Measurements from ENCODE around the gene MTNR1B.

The MTNR1B gene

DNA sequence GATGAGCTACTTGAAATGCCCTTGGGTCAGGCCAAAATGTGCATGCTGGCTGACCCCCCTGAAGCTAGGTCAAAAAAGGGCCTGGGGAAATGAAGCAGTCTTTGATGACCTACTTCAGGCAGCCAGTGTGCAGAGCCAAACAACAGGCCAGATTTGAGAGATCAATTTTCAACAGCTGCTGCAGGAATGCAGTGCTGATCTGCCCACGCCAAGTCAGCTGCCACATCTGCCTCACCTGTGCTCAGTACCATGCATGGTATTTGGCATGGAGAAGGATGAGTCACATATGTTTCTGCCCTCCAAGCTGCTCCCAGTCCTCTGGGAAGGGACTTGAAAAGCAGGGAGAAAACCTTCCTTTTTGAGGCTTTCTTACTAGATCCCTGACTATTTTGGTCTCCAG is 35.8 kb downstream of the MTNR1B start:
- Histone ChIP-seq H3K9me3 (ENCODE audit: severe bottlenecking) (no peaks in the 10 kb centered on the region), H3K27ac (no peak overlapping the region), H3K36me3 (no peaks in the 10 kb centered on the region), H3K4me3 (ENCODE audit: low read depth, low read length) (no peak overlapping the region), H3K27me3 (ENCODE audit: insufficient read depth, low read depth, severe bottlenecking) (no peaks in the 10 kb centered on the region)
- no peak for DNase-seq
- TF ChIP-seq, protein P1, sequence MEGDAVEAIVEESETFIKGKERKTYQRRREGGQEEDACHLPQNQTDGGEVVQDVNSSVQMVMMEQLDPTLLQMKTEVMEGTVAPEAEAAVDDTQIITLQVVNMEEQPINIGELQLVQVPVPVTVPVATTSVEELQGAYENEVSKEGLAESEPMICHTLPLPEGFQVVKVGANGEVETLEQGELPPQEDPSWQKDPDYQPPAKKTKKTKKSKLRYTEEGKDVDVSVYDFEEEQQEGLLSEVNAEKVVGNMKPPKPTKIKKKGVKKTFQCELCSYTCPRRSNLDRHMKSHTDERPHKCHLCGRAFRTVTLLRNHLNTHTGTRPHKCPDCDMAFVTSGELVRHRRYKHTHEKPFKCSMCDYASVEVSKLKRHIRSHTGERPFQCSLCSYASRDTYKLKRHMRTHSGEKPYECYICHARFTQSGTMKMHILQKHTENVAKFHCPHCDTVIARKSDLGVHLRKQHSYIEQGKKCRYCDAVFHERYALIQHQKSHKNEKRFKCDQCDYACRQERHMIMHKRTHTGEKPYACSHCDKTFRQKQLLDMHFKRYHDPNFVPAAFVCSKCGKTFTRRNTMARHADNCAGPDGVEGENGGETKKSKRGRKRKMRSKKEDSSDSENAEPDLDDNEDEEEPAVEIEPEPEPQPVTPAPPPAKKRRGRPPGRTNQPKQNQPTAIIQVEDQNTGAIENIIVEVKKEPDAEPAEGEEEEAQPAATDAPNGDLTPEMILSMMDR (IDR thresholded peaks at IDR 0.05; ENCODE audit: low read depth, low read length) = no peak

DNA sequence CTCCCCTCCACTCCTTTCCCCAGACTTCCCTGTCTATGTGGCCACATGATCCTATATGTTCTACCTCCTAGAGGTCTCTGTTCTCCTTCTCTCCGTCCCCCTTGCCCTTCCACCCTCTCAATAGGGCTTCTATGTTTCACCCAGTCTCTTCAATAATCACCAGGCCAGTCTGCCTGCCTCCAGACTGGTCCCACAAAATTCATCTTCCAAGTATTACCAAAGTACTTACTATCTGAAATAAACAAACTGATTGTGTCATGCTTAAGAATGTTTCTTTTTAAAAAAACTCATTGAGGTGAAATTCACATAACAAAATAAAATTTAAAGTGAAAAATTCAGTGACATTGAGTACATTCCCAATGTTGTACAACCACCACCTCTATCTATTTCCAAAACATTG is 44.2 kb downstream of the MTNR1B start:
- Histone ChIP-seq H3K27me3 (ENCODE audit: insufficient read depth, low read depth, severe bottlenecking) (no peaks in the 10 kb centered on the region), H3K9me3 (ENCODE audit: severe bottlenecking) (no peaks in the 10 kb centered on the region), H3K36me3 (no peaks in the 10 kb centered on the region), H3K27ac (no peak overlapping the region), H3K4me3 (ENCODE audit: low read depth, low read length) (no peak overlapping the region)
- TF ChIP-seq, protein P1 (IDR thresholded peaks at IDR 0.05; ENCODE audit: low read depth, low read length) = no peak
- DNase-seq = no peak

DNA sequence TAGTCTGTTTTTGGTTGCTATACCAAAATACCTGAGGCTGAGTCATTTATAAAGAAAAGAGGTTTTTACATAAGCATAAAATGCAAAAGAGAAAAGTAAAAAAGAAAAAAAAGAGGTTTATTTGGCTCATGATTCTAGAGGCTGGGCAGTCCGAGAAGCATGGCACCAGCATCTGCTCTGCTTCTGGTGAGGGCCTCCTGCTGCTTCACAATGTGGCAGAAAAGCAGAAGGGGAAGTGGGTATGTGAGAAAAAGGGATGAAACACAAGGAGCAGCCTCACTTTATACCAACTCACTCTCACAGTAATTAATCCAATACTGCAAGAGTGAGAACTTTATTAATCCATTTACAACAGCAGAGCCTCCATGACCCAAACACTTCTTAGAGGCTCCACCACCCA is 47.1 kb downstream of the MTNR1B start:
- Histone ChIP-seq H3K36me3 (no peaks in the 10 kb centered on the region), H3K27ac (no peak overlapping the region), H3K9me3 (ENCODE audit: severe bottlenecking) (no peaks in the 10 kb centered on the region), H3K4me3 (ENCODE audit: low read depth, low read length) (no peak overlapping the region), H3K27me3 (ENCODE audit: insufficient read depth, low read depth, severe bottlenecking) (no peaks in the 10 kb centered on the region)
- DNase-seq = no peak
- TF ChIP-seq, protein P1 (IDR thresholded peaks at IDR 0.05; ENCODE audit: low read depth, low read length) = no peak

DNA sequence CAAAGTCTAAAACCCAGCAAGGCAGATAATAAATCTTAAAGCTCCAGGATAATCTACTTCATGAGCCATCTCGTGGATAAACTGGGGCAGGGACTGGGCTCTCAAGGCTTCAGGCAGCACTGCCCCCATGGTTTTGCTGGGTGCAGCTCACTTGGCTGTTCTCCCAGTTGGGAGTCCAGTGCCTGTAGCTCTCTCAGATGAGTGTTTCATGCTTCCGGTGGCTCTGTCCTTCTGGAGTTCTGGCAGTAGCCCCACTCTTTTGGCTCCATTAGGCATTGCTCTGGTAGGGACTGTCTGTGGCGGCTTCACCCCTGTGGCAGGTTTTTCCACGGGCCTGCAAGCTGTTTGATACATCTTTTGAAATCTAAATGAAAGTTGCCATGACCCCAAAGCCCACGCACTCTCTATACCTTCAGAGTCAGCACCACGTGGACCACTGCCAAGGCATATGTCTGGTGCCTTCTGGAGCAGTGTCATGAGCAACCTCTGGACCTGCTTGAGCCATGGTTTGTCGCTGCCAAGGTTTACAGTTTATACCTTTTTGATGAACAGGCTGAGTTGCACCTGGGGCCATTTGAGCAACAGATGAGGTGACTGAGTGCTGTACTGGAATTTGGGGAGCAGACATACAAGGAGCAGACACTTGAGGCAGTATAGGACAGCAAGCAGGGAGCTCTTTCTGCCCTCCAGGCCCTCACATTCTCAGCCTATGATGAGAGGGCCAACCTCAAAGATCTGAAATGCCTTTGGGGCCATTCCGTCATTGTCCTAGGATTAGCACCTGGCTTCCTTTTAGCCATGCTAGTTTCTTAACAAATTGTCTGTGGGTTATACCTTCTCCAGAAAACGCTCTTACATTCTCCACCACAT is 48.6 kb downstream of the MTNR1B start:
- H3K4me3 ChIP-seq (ENCODE audit: low read depth, low read length) = no peak overlapping the region
- H3K27ac ChIP-seq = no peak overlapping the region
- no peaks in the 10 kb centered on the region for H3K9me3 ChIP-seq (ENCODE audit: severe bottlenecking)
- no peak for DNase-seq
- TF ChIP-seq, protein P1 (IDR thresholded peaks at IDR 0.05; ENCODE audit: low read depth, low read length) = no peak
- H3K36me3 ChIP-seq = no peaks in the 10 kb centered on the region
- H3K27me3 ChIP-seq (ENCODE audit: insufficient read depth, low read depth, severe bottlenecking) = no peaks in the 10 kb centered on the region

DNA sequence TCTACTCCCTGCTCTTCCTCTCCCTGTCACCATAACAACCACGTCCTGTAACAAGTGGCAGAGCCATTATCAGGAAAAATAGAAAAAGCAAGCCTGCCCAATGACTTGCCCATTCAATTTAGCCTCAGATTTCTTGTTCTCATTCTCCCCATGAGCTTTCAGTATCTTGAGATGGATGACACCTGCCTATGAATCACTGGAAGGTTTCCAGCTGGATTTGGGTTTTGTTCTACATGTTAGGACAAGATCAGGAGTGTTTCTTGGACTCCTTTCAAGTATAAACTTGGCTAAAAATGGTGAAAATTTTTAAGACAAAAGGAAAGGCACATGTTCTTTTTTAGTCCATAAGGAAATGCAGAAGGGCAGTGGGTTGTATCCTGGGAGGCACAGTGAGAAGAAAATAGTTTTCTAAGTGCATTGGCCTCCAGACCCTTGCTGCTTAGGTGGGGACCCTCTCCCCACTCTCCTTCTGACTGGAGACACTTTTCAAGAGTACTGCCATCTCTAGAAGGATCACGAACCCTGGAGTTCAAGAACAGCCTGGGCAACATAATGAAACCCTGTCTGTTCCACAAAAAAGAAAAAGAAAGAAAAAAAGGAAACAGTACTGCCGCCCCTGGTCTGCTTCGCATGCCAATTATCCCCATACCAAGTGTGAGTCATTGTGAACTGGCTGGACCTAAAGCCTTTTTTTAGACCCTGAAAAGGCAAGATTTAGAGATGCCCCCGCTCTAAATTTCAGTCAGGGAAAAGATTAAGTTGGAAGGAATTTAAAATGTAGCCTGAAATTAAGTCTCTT is 51.0 kb downstream of the MTNR1B start:
- H3K36me3 ChIP-seq = no peaks in the 10 kb centered on the region
- no peaks in the 10 kb centered on the region for H3K9me3 ChIP-seq (ENCODE audit: severe bottlenecking)
- no peaks in the 10 kb centered on the region for H3K27me3 ChIP-seq (ENCODE audit: insufficient read depth, low read depth, severe bottlenecking)
- DNase-seq = no peak
- no peak overlapping the region for H3K27ac ChIP-seq
- no peak overlapping the region for H3K4me3 ChIP-seq (ENCODE audit: low read depth, low read length)
- TF ChIP-seq, protein P1 (IDR thresholded peaks at IDR 0.05; ENCODE audit: low read depth, low read length) = no peak
